GM18508 (cell line): ENCODE data around the gene MCM3AP.
"Not testable (repeated sequence)": the region's sequence is repeated elsewhere in the genome, so short reads cannot be mapped to it uniquely, and the experiment has no call there.

Source experiments
- ATAC-seq: cut with Tn5 transposase; IDR thresholded peaks from one replicate; pipeline ENCODE4 v1.9.1; 2021; ENCODE audit warnings: moderate number of reproducible peaks; ENCODE audit not compliant: insufficient read depth, unreplicated experiment

MCM3AP gene

GRCh38 chr21:46312949-46313348, 27.5 kb upstream of the MCM3AP start:
- no peak for ATAC-seq

GRCh38 chr21:46311568-46311967, 26.2 kb upstream of the MCM3AP start:
- no peak for ATAC-seq

- ATAC-seq: not testable (repeated sequence)
Measured at GRCh38 chr21:46310260-46310659, 24.8 kb upstream of the MCM3AP start.

- no peak for ATAC-seq
Measured at GRCh38 chr21:46308431-46308830, 23.0 kb upstream of the MCM3AP start.

GRCh38 chr21:46307625-46308024, 22.2 kb upstream of the MCM3AP start:
- no peak for ATAC-seq

- no peak for ATAC-seq
Measured at GRCh38 chr21:46304955-46305354, 19.5 kb upstream of the MCM3AP start.

- ATAC-seq: no peak
Measured at GRCh38 chr21:46304437-46304836, 19.0 kb upstream of the MCM3AP start.

GRCh38 chr21:46301759-46302158, 16.3 kb upstream of the MCM3AP start:
- ATAC-seq: no peak

GRCh38 chr21:46299167-46299566, 13.8 kb upstream of the MCM3AP start:
- ATAC-seq: no peak

GRCh38 chr21:46297338-46298271, 12.2 kb upstream of the MCM3AP start:
- no peak for ATAC-seq

GRCh38 chr21:46295996-46296752, 10.8 kb upstream of the MCM3AP start:
- ATAC-seq: no peak

GRCh38 chr21:46295177-46295770, 9.9 kb upstream of the MCM3AP start:
- no peak for ATAC-seq

- no peak for ATAC-seq
Measured at GRCh38 chr21:46294647-46295176, 9.3 kb upstream of the MCM3AP start.

GRCh38 chr21:46291561-46291960, 6.2 kb upstream of the MCM3AP start:
- no peak for ATAC-seq

- no peak for ATAC-seq
Measured at GRCh38 chr21:46289655-46290179, 4.3 kb upstream of the MCM3AP start.

GRCh38 chr21:46287541-46287940, 2.1 kb upstream of the MCM3AP start:
- ATAC-seq: no peak

- ATAC-seq: no peak
Measured at GRCh38 chr21:46286648-46287002, 1.2 kb upstream of the MCM3AP start.

- no peak for ATAC-seq
Measured at GRCh38 chr21:46285761-46286647, 593 bp upstream of the MCM3AP start, which contains the start of gene YBEY. TSS of gene YBEY (plus strand) at chr21:46286342. CDS start at chr21:46286914, 572 bp downstream.

- ATAC-seq: no peak
Measured at GRCh38 chr21:46284733-46285132, 678 bp downstream of the MCM3AP start.
